ENCODE measurements around the gene MKNK1.

GRCh38 chr1:46580140-46580903 lies 23.7 kb downstream of the MKNK1 start:
- no peak for TF ChIP-seq MXI1 (IDR thresholded peaks at IDR 0.05; ENCODE audit: low read depth, low read length)
- TF ChIP-seq TCF12 (IDR thresholded peaks at IDR 0.05) = no peak
- TF ChIP-seq CTCF (IDR thresholded peaks at IDR 0.05) = no peak
- TF ChIP-seq USF2 (IDR thresholded peaks at IDR 0.05; ENCODE audit: borderline replicate concordance, low read depth, low read length) = no peak
- no peak for TF ChIP-seq YY1 (IDR thresholded peaks at IDR 0.05; ENCODE audit: low read depth)
- TF ChIP-seq EP300 (IDR thresholded peaks at IDR 0.05; ENCODE audit: borderline replicate concordance in 1 of 2, low read depth in 1 of 2, low read length in 1 of 2) = no peak
- TF ChIP-seq FOXJ3 (CRISPR knock-in tag; IDR thresholded peaks at IDR 0.05) = no peak
- TF ChIP-seq FOSL2 (IDR thresholded peaks at IDR 0.05; ENCODE audit: borderline replicate concordance, low read depth) = no peak
- no peak for TF ChIP-seq RAD21 (IDR thresholded peaks at IDR 0.05; ENCODE audit: low read length)

Measured in SK-N-SH (cell line).